AG04449 (cell line): ENCODE measurements around the gene AFAP1.

Source experiments
- CTCF ChIA-PET: fragments of 350-600 bp; formaldehyde crosslinking; extraction: SDS; loops from one replicate; lab custom pipeline; 2021; ENCODE audit warnings: antibody characterized with exemption; lab: Yijun Ruan, JAX
- POLR2A ChIA-PET: fragments of 400-600, 350-600 bp; formaldehyde crosslinking; extraction: SDS; loops from one replicate; lab custom pipeline; 2020; ENCODE audit warnings: antibody characterized with exemption, inconsistent platforms; lab: Yijun Ruan, JAX
- DNase-seq: peaks from one replicate; pipeline ENCODE4 v3.0.0-alpha.2; 2010; ENCODE audit warnings: low read depth, low spot score
- H3K4me3 ChIP-seq: 2 replicates; pipeline ENCODE4 v1.5.1; 2011; ENCODE audit warnings: low read depth, mild to moderate bottlenecking, control low read depth, low read length
- CTCF ChIP-seq: IDR thresholded peaks from one replicate; pipeline ENCODE4 v1.5.1; 2011; ENCODE audit warnings: mild to moderate bottlenecking, moderate library complexity, low read length, control low read depth, inconsistent platforms; ENCODE audit not compliant: insufficient read depth; ENCODE audit errors: missing control alignments

The AFAP1 gene

DNA sequence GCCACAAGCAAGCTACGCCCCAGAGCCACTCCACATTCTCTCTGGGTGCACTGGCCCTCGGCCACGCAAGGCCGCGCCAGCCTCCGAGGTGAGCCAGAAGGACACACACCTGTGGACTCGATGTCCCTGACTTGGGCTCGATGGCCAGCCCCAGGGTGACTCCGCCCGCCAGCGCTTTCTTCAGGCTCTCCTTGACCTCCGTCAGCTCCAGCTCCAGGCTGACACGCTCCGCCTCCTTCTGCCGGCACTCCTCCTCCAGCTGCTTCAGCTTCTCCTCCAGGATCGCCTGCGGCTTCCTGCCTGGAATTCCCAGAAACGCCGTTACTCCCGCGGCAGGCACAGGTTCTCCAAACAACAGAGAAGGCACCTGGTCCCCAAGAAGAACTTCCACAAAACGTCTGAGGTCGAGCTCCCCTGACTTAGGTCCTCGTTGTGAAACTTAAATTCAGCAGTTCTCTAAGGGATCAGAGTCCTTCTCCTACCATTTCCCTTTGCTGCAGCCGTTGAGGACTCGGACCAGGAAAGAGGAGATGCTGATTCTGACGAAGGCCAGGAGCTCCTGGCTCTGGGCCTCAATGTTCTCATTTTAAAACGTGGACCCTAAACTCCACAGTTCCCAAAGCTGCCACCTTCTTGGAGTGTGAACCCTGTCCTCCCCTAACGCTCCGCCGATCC is 166.8 kb downstream of the AFAP1 start:
- H3K4me3 ChIP-seq: no peak overlapping the region
- POLR2A ChIA-PET: interaction anchor here (1.3 kb wide), 1 partner anchor 216 kb away, joined by 4 read pairs; no protein-coding TSS in a partner anchor
- CTCF ChIA-PET: interaction anchor here (0.6 to 1.9 kb wide), 6 partner anchors 11 to 244 kb away, joined by 3 to 6 read pairs (median 4); no protein-coding TSS in a partner anchor
- no peak for TF ChIP-seq CTCF
- no peak for DNase-seq

GRCh38 chr4:7771541-7772507 is 167.8 kb downstream of the AFAP1 start:
- DNase-seq: no peak
- ChIA-PET POLR2A (interaction anchor here (1.3 kb wide), 1 partner anchor 217 kb away, joined by 4 read pairs; no protein-coding TSS in a partner anchor), CTCF (interaction anchor here (1.1 to 5.1 kb wide), 7 partner anchors 8 to 245 kb away, joined by 3 to 35 read pairs (median 9); no protein-coding TSS in a partner anchor)
- no peak for TF ChIP-seq CTCF
- no peak overlapping the region for H3K4me3 ChIP-seq

DNA sequence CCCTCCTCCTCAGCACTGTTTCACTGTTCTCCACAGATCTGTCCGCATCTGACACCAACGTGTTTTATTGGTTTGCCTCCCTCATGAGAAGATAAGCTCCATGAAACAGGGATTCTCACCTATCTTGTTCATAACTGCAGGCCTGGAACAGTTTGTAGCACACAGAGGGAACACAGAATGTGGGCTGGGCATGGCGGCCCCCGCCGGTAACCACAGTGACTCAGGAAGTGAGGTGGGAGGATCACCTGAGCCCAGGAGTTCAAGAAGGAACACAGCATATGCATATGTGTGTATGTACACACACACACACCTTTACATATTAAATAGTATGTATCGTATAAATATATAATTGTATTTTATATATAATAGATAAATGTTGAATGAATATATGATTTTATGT is 168.6 kb downstream of the AFAP1 start:
- DNase-seq: no peak
- CTCF ChIA-PET: interaction anchor here (0.9 to 5.1 kb wide), 9 partner anchors 9 to 256 kb away, joined by 3 to 35 read pairs (median 7); no protein-coding TSS in a partner anchor
- POLR2A ChIA-PET: no interaction called here
- H3K4me3 ChIP-seq: no peak overlapping the region
- TF ChIP-seq CTCF: no peak

DNA sequence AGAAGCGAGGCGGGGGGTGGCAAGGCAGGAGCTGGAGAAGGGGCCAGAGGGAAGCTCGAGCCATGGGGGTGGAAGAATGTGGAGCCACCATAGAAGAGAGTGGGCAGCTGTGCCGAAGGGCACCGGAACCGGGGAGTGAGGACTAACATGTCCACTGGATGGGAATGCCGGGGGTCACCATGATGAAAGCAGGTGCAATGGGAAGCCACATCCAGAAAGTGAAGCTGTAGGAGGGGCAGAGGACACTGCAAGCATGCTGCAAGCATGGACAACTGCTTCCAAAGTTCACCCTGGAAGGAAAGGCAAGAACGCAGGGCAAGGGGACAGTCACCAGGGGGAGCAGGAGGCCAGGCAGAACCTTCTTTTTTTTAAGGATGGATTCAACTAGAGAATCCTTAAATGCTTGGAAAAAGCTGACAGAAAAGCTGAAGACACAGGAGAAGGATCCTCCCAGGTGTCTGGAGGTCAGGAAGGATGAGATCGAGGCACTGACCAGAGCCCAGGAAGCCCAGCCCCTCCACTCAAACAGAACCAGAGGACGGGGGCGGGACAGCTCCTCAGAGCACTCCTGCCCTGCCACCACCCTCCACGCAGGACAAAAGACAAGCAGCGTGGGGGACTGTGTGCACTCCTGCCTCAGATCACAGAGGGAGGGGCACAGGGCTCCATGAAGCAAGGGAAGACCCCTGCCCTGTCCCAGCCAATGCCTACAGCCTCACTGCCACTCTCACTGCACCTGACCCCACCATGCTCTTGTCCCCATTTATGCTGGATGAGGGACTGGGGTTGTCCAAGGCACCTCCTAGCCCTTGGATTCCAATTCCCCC is 169.2 kb downstream of the AFAP1 start:
- peak; percentile 71 for TF ChIP-seq CTCF
- POLR2A ChIA-PET: no interaction called here
- DNase-seq: no peak
- H3K4me3 ChIP-seq: no peak overlapping the region
- CTCF ChIA-PET: interaction anchor here (0.9 to 5.1 kb wide), 12 partner anchors 9 to 257 kb away, joined by 3 to 35 read pairs (median 6); no protein-coding TSS in a partner anchor

DNA sequence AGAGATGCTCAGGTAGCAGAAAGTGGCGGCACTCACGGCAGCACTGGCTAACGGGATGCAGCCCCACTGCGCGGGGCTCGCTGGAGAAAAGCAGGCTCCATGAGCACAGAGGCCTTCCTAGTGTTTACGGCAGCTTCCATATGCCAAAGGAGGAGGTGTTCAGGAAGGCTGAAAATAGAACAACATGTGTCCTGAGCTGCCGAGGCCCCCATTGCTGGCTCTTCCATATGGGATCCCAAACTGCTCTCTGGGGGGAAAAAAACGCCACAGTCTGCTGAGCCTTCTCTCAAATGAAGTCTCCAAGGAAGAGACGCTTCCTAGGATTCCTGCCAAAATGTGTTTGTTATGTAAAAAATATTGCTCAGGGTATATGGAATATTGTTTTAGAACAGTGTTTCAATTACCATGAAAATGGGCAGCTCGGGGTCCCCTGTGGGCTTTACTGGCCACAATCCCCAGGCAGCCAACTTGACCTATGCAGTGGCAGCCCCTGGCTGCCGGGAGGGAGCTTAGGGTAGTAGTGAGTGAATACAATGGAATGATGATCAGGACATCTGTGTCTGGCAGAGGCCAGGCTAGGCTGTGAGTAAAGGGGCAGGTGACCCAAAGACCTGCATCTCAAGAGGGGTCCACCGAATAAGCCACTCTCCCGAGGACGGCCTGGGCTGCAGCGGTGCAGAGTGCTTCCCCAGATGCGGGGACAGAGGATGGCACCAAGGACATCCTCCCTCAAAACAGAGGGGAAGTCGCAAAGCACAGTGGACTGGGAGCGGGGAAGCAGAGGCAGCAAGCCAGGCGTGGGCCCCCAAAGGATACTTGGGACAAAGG is 170.1 kb downstream of the AFAP1 start:
- no peak for TF ChIP-seq CTCF
- POLR2A ChIA-PET: no interaction called here
- CTCF ChIA-PET: interaction anchor here (0.9 to 5.1 kb wide), 11 partner anchors 8 to 258 kb away, joined by 3 to 35 read pairs (median 7); no protein-coding TSS in a partner anchor
- no peak for DNase-seq
- H3K4me3 ChIP-seq: no peak overlapping the region
